Prostate gland (tissue), 1 donor: ENCODE measurements around the gene TLCD3B.

Experiments
- POLR2A ChIP-seq: fragments of 450-650 bp; IDR thresholded peaks from one replicate; pipeline ENCODE4 v1.6.1; 2016; ENCODE audit warnings: antibody characterized with exemption, mild to moderate bottlenecking
- POLR2AphosphoS5 ChIP-seq: sonication (generic); formaldehyde crosslinking; IDR thresholded peaks from one replicate; pipeline ENCODE4 v1.6.1; 2017; ENCODE audit warnings: antibody characterized with exemption

GRCh38 chr16:30063278-30063892 is 32.3 kb upstream of the TLCD3B start:
- TF ChIP-seq POLR2AphosphoS5: no peak
- no peak for TF ChIP-seq POLR2A
